DOHH2 (cell line): ENCODE results near the gene PITPNM1.

Experiments used
- EZH2phosphoT487 ChIP-seq: fragments of 200-600 bp; sonication (generic); IDR thresholded peaks from 2 replicates; pipeline ENCODE4 v1.6.1; 2017; ENCODE audit warnings: borderline replicate concordance, mild to moderate bottlenecking, antibody characterized with exemption, low read length, moderate library complexity, mixed read lengths
- TF ChIP-seq, protein P1 (sequence below): fragments of 200-600 bp; sonication (generic); IDR thresholded peaks from one replicate; pipeline ENCODE4 v1.5.1; 2014; ENCODE audit warnings: antibody characterized with exemption, mild to moderate bottlenecking, low read depth, low read length; ENCODE audit not compliant: poor library complexity, severe bottlenecking

GRCh38 chr11:67489885-67490726 is 15.1 kb downstream of the PITPNM1 start:
- TF ChIP-seq, protein P1, sequence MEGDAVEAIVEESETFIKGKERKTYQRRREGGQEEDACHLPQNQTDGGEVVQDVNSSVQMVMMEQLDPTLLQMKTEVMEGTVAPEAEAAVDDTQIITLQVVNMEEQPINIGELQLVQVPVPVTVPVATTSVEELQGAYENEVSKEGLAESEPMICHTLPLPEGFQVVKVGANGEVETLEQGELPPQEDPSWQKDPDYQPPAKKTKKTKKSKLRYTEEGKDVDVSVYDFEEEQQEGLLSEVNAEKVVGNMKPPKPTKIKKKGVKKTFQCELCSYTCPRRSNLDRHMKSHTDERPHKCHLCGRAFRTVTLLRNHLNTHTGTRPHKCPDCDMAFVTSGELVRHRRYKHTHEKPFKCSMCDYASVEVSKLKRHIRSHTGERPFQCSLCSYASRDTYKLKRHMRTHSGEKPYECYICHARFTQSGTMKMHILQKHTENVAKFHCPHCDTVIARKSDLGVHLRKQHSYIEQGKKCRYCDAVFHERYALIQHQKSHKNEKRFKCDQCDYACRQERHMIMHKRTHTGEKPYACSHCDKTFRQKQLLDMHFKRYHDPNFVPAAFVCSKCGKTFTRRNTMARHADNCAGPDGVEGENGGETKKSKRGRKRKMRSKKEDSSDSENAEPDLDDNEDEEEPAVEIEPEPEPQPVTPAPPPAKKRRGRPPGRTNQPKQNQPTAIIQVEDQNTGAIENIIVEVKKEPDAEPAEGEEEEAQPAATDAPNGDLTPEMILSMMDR = no peak
- TF ChIP-seq EZH2phosphoT487 = no peak
